IgD-negative memory B cell (primary cell): ENCODE measurements around the gene KRTAP4-6. TPM values are rescaled to one million over a fixed set of nuclear protein-coding genes. Genes with fewer than 3 reads are reported as not detected.
"Not testable (repeated sequence)": the region's sequence is repeated elsewhere in the genome, so short reads cannot be mapped to it uniquely, and the experiment has no call there.

ENCODE experiments used
- H3K27ac Mint-ChIP-seq, 3 donors: one replicate each; pipeline ENCODE4 v1.8.0; 2020 to 2022; ENCODE audit warnings: mild to moderate bottlenecking in 3 of 3, mixed read lengths in 3 of 3, moderate library complexity in 1 of 3
- H3K27me3 Mint-ChIP-seq: one replicate; pipeline ENCODE4 v1.8.0; 2021; ENCODE audit warnings: mixed read lengths
- H3K36me3 Mint-ChIP-seq: one replicate; pipeline ENCODE4 v1.8.0; 2020; ENCODE audit warnings: mild to moderate bottlenecking, mixed read lengths
- H3K4me1 Mint-ChIP-seq, 3 donors: one replicate each; pipeline ENCODE4 v1.8.0; 2020 to 2022; ENCODE audit warnings: mixed read lengths in 3 of 3, mild to moderate bottlenecking in 1 of 3
- H3K4me3 Mint-ChIP-seq, 4 donors: one replicate each; pipeline ENCODE4 v1.8.0; 2020 to 2022; ENCODE audit warnings: mild to moderate bottlenecking in 4 of 4, mixed read lengths in 4 of 4, moderate library complexity in 3 of 4
- H3K9me3 Mint-ChIP-seq, 3 donors: one replicate each; pipeline ENCODE4 v1.8.0; 2020 to 2021; ENCODE audit warnings: mixed read lengths in 3 of 3, mild to moderate bottlenecking in 1 of 3
- polyA plus RNA-seq: library from polyadenylated mRNA; unstranded; fragments of 300-500 nt; fragmentation: Illumina TruSeq; gene quantifications from one replicate; pipeline ENCODE4 v1.2.3, GENCODE V29; 2021

The KRTAP4-6 gene
- polyA plus RNA-seq, 1 donor from 2014 or later: not detected

DNA sequence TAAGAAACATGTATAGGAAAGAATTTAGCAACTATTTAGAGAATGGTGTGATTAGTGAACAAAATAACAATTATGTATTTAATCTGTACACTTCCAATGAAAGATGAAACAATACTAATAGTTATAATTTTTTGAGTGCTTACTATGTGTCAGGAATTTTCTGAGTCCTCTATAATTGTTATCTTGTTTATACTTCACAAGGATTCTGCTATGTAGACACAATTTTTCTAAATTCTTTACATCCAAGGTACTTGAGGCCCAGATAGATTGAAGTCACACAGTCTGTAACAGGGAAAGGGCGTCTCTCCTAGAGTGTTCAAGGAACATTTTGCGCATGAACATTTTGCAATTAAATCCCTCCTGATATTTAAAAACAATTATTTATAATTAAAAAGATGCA is 15.3 kb downstream of the KRTAP4-6 start:
- no peak overlapping the region for H3K4me3 Mint-ChIP-seq

DNA sequence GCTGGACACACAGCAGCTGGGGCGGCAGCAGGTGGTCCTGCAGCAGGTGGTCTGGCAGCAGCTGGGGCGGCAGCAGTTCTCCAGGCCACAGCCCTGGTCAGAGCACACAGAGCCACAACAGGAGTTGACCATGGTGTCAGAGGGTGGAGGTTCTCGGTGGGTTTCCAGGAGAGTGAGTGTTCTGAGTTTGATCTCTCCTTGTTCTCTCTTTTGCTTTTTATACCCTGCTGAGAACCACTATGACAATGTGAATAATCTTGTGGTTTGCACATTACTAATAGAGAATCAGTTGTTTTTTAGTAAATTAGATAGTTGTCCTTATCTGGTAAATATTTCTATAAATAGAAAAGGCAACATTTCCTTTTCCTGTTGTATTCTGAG is 16.4 kb downstream of the KRTAP4-6 start, which contains the start of gene KRTAP4-12:
Gene KRTAP4-12, minus strand, starts transcription at position 192 of the 381 bp plus-strand sequence. Its CDS starts 60 bp downstream, at position 132.
- H3K4me3 Mint-ChIP-seq: peak within 1 kb of the TSS in 2 of 4 donors; percentile 1 to 72
- not testable (repeated sequence) for H3K27me3 Mint-ChIP-seq, H3K36me3 Mint-ChIP-seq, H3K9me3 Mint-ChIP-seq
- H3K27ac Mint-ChIP-seq: peak within 1 kb of the TSS in 2 of 3 donors; percentile 10 to 27
- peaks cover 2 to 34% (median 32%) of the 10 kb centered on the region in 3 donors for H3K4me1 Mint-ChIP-seq

More for the DNA sequence above, 15.3 kb downstream of the KRTAP4-6 start:
- Mint-ChIP-seq H3K27ac (no peak overlapping the region), H3K27me3 (peaks cover 5% of the 10 kb centered on the region), H3K4me1 (peaks cover 1 to 34% (median 32%) of the 10 kb centered on the region in 3 donors), H3K9me3 (peaks cover 3 to 7% (median 6%) of the 10 kb centered on the region in 3 donors), H3K36me3 (no peaks in the 10 kb centered on the region)

DNA sequence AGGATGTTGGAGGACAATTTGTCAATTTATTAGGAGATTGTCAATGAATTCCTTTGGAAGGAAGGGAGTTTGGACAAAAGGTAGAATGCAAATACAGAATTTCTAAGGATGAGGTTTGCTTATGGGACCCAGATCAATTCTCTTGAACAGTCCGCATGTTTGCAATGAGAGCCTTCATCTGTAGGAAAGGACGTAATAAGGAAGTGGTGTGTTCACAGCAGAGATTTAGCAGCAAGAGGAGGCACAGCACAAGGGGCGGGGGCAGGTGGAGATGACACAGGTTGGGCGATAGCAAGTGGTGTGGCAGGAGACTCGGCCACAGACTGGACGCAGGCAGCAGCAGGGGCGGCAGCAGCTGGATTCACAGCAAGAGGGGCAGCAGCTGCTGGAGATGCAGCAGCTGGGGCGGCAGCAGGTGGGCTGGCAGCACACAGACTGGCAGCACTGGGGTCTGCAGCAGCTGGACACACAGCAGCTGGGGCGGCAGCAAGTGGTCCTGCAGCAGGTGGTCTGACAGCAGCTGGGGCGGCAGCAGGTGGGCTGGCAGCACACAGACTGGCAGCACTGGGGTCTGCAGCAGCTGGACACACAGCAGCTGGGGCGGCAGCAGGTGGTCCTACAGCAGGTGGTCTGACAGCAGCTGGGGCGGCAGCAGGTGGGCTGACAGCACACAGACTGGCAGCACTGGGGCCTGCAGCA is 16.9 kb downstream of the KRTAP4-6 start:
- peak overlapping the region in 2 of 4 donors; percentile 1 to 72 for H3K4me3 Mint-ChIP-seq
- not testable (repeated sequence) for H3K9me3 Mint-ChIP-seq, H3K27me3 Mint-ChIP-seq, H3K36me3 Mint-ChIP-seq
- H3K4me1 Mint-ChIP-seq: peaks cover 2 to 34% (median 30%) of the 10 kb centered on the region in 3 donors
- peak overlapping the region in 2 of 3 donors; percentile 10 to 27 for H3K27ac Mint-ChIP-seq

DNA sequence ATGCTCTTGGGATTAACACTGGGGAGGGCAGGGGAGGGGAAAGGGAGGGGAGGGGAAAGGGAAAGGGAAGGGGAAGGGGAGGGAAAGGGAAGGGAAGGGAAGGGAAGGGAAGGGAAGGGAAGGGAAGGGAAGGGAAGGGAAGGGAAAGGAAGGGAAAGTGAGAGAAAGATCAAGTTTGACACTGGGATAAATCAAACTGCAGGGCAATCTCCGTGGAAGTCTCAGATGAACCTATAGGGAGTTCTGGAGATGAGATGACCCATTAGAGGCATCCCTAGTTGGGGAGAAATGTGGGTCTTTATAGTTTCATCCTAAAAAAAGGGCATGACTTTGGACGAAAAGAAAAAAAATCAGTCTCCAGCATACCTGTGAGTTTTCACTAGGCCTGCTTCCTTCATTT is 18.6 kb downstream of the KRTAP4-6 start:
- Mint-ChIP-seq H3K36me3 (no peaks in the 10 kb centered on the region), H3K4me1 (peaks cover 2 to 40% (median 31%) of the 10 kb centered on the region in 3 donors), H3K9me3 (peaks cover 0 to 5% (median 5%) of the 10 kb centered on the region in 3 donors), H3K27me3 (peaks cover 10% of the 10 kb centered on the region), H3K27ac (no peak overlapping the region), H3K4me3 (no peak overlapping the region)

DNA sequence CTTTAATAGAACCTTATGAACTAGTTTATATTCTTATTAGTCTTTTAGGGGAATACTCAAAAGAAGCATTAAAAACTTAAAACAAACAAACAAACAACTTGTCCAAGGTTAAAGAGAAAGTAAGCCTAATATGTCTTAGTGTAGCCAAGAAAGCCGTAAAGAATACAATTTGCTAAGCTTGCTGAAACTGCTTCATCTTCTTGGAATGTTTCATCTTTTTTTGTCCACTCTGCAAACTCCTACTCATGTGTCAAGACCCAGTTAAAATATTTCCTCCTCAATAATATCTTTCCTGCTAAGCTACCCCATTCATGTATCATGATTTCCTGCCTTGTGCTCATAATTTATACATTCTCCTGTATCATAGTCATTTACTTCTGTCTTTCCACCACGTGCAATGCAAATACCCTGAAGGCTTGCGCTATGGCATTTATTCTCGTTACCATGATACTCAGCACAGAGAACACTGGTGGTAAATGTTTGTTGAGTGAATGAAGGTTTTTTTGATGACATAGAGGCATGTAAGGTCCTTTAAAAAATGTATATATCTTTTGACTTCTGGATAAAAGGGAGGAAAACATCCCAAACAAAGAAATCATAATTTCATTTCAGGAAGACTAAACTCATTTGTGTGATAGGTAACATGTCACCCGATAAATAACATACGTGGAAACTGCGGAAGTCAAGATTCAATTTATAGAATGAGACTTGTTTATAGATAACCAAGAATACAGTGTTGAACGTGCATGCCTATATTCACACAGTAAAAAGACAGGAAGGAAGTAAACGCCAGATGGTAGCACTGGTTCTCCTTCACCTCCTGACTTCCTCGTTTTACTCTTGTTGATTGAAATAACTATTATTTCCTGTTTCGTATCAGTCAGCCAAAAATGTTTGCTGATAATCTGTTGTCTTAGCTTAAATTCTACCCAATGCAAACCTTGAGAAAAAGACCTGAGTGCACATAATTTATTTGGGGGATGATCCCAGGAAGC is 20.4 kb downstream of the KRTAP4-6 start:
- Mint-ChIP-seq H3K27ac (peak overlapping the region; percentile 89 to 92 (median 89)), H3K27me3 (peaks cover 14% of the 10 kb centered on the region), H3K4me1 (peaks cover 2 to 53% (median 45%) of the 10 kb centered on the region in 3 donors), H3K4me3 (peak overlapping the region in 3 of 4 donors; percentile 30 to 63 (median 59))
- not testable (repeated sequence) for H3K9me3 Mint-ChIP-seq, H3K36me3 Mint-ChIP-seq

DNA sequence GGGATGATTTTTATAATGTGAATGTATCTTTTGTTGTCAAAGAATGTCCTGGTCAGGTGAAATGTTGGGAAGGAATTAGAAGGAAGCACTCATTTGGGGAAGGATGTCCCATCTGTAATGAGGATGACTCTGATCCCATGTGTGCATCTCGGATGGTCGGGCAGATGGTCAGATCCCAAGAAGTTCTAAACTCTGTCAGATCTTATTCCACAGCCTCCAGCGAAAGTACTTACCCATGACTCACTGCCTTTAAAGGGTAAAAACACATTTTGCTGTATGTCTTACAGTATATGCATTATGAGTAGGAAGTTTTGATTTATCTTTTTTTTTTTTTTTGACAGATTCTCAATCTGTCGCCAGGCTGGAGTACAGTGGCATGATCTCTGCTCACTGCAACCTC is 21.6 kb downstream of the KRTAP4-6 start:
- Mint-ChIP-seq H3K4me3 (peak overlapping the region in 2 of 4 donors; percentile 25 to 36), H3K36me3 (no peaks in the 10 kb centered on the region), H3K4me1 (peaks cover 2 to 48% (median 41%) of the 10 kb centered on the region in 3 donors)

DNA sequence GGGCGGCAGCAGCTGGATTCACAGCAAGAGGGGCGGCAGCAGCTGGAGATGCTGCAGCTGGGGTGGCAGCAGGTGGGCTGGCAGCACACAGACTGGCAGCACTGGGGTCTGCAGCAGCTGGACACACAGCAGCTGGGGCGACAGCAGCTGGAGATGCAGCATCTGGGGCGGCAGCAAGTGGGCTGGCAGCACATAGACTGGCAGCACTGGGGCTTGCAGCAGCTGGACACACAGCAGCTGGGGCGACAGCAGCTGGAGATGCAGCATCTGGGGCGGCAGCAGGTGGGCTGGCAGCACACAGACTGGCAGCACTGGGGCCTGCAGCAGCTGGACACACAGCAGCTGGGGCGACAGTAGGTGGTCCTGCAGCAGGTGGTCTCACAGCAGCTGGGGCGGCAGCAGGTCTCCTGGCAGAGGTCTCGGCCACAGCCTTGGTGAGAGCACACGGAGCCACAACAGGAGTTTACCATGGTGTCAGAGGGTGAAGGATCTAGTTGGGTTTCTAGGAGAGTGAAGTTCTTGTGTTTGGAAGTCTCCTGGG is 22.4 kb downstream of the KRTAP4-6 start, which contains the start of gene KRTAP4-11:
Gene KRTAP4-11, minus strand, starts transcription at position 528 of the 541 bp plus-strand sequence. Its CDS starts 58 bp downstream, at position 470.
- not testable (repeated sequence) for H3K27me3 Mint-ChIP-seq, H3K36me3 Mint-ChIP-seq, H3K9me3 Mint-ChIP-seq
- H3K4me1 Mint-ChIP-seq: peaks cover 2 to 43% (median 35%) of the 10 kb centered on the region in 3 donors
- H3K27ac Mint-ChIP-seq: peak within 1 kb of the TSS; percentile 15 to 63 (median 49)
- H3K4me3 Mint-ChIP-seq: peak within 1 kb of the TSS in 2 of 4 donors; percentile 25 to 85

More for the DNA sequence above, 21.6 kb downstream of the KRTAP4-6 start:
- Mint-ChIP-seq H3K9me3 (peaks cover 0 to 7% (median 2%) of the 10 kb centered on the region in 3 donors), H3K27me3 (peaks cover 14% of the 10 kb centered on the region), H3K27ac (peak overlapping the region in 1 of 3 donors; percentile 49)

DNA sequence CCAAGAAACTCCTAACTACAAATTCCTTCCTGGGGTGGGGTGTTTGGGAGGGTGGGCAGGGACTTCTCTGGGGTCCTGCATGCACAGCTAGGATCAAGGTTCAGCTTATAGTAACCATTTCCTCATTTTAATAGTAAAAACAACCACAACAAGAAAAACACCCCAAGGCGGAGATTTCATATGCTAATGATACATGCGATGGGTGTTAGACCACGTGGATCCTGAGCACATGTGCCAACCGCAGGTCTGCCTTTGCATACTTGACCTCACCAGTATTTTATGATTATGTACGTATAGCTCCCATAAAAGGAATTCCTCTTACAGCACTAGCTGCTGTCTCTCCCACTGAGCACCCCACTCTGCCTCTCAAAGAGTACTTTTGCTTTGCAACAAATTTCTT is 24.0 kb downstream of the KRTAP4-6 start:
- H3K4me1 Mint-ChIP-seq: peaks cover 2 to 39% (median 32%) of the 10 kb centered on the region in 3 donors

DNA sequence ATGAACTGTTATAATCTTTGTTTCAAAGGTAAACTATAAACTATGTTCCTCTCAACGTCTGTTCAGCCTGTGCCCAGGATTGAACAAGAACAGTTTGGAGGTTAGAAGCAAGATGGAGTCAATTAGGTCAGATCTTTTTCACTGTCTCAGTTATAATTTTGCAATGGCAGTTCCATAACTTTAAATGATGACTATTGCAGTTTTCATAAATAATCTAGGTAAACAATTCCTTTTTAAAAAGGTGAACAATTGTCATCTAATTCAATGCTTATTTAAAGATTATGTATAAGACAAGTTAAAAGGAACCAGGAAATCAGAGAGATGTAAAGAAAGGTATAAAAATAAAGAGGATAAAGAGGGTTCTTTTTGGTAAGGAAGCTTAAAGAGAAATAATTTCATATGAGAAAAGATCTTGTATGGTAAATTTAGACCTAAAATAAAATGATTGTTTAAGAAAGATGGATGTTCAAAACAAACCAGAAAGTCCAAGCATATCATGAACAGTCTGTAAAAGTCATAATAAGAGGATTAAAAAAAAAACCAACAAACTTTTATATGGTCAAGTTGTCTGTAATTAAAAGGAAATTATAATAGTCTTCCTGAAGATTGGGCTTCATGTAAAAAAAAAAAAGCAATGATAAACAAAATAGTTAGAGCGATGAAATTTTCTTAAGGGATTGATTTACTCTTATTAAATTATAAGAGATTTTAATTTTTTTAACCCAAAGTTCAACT is 29.0 kb downstream of the KRTAP4-6 start:
- Mint-ChIP-seq H3K4me1 (peaks cover 0 to 41% (median 32%) of the 10 kb centered on the region in 3 donors), H3K4me3 (no peak overlapping the region), H3K27me3 (peaks cover 2% of the 10 kb centered on the region), H3K9me3 (peaks cover 0 to 2% (median 2%) of the 10 kb centered on the region in 3 donors), H3K27ac (no peak overlapping the region), H3K36me3 (no peaks in the 10 kb centered on the region)

More for the DNA sequence above, 24.0 kb downstream of the KRTAP4-6 start:
- Mint-ChIP-seq H3K9me3 (peaks cover 0 to 7% (median 0%) of the 10 kb centered on the region in 3 donors), H3K36me3 (no peaks in the 10 kb centered on the region), H3K27me3 (peaks cover 9% of the 10 kb centered on the region), H3K27ac (peak overlapping the region; percentile 37 to 90 (median 89)), H3K4me3 (peak overlapping the region in 3 of 4 donors; percentile 1 to 56 (median 44))

DNA sequence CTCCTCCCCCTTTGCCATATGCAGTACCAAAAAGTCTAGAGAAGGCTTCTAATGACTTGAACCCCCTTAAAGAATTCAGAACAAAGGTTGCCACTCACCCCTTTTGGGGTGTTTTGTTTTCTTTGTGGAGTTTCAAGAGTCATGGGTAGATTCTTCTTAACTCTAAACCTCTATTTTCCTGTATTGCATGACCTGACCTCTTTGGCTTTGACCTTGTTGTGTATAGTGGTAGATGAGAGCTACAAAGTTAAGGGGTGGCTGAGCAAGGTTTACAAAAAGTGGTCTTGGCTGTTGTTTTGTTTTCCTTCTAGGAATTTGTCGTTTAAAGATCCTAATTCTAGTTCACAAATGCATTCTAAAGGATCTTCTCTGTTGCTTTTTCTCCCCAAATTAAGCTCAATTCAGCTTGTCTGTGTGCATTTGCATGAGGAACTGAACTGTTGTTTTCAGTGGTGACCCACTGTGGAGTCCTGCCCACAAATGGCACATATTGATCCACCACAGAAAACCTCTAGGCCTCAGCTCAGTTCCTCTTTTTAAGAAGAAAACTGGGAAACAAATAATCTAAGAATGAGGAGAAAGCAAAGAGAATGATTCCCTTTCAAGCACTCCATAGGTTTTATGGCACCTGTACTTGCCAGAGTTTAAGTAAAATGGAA is 31.5 kb downstream of the KRTAP4-6 start:
- H3K36me3 Mint-ChIP-seq, H3K9me3 Mint-ChIP-seq, H3K27me3 Mint-ChIP-seq: not testable (repeated sequence)
- Mint-ChIP-seq H3K4me3 (peak overlapping the region in 3 of 4 donors; percentile 80 to 88 (median 84)), H3K27ac (peak overlapping the region in 2 of 3 donors; percentile 75 to 94), H3K4me1 (peaks cover 0 to 26% (median 21%) of the 10 kb centered on the region in 3 donors)

DNA sequence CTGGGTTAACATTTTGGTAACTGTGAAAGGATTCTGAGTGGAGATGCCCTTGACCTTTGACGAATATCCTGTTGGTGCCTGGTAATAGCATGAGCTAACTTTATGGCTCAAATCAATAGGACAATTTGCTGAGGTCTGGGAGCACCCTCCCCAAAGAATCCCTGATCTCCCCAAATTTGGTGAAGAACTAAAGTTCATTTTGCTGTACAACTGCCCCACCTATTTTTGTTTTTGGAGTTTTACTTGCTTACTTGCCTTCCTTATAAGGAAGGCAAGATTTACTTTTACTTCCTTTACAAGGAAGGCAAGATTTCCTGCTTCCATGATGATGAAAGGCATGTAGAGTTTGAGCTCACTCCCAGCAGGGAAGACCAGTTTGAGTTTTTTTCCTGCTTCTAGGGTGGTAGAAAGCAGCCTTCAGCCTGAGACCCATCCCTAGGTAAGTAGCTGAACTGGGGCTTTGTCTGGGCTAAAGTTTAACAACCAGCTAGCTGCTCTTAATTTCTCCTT is 32.3 kb downstream of the KRTAP4-6 start:
- Mint-ChIP-seq H3K36me3 (no peaks in the 10 kb centered on the region), H3K4me1 (peaks cover 0 to 26% (median 21%) of the 10 kb centered on the region in 3 donors), H3K4me3 (peak overlapping the region in 3 of 4 donors; percentile 80 to 88 (median 84)), H3K27me3 (peaks cover 8% of the 10 kb centered on the region), H3K9me3 (peaks cover 0 to 3% (median 2%) of the 10 kb centered on the region in 3 donors), H3K27ac (peak overlapping the region in 2 of 3 donors; percentile 75 to 94)

DNA sequence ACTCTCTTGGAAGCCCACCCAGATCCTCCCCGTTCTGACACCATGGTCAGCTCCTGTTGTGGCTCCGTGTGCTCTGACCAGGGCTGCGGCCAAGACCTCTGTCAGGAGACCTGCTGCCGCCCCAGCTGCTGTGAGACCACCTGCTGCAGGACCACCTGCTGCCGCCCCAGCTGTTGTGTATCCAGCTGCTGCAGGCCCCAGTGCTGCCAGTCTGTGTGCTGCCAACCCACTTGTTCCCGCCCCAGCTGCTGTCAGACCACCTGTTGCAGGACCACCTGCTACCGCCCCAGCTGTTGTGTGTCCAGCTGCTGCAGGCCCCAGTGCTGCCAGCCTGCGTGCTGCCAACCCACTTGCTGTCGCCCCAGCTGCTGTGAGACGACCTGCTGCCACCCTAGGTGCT is 35.0 kb downstream of the KRTAP4-6 start, which contains the start of gene KRTAP4-9:
Gene KRTAP4-9, plus strand, starts transcription at position 43 of the 400 bp plus-strand sequence. Its CDS starts 0 bp downstream, at position 43.
- not testable (repeated sequence) for H3K9me3 Mint-ChIP-seq, H3K4me3 Mint-ChIP-seq, H3K36me3 Mint-ChIP-seq, H3K27me3 Mint-ChIP-seq
- Mint-ChIP-seq H3K27ac (peak within 1 kb of the TSS in 1 of 3 donors; percentile 46), H3K4me1 (peaks cover 0 to 24% (median 21%) of the 10 kb centered on the region in 3 donors)

DNA sequence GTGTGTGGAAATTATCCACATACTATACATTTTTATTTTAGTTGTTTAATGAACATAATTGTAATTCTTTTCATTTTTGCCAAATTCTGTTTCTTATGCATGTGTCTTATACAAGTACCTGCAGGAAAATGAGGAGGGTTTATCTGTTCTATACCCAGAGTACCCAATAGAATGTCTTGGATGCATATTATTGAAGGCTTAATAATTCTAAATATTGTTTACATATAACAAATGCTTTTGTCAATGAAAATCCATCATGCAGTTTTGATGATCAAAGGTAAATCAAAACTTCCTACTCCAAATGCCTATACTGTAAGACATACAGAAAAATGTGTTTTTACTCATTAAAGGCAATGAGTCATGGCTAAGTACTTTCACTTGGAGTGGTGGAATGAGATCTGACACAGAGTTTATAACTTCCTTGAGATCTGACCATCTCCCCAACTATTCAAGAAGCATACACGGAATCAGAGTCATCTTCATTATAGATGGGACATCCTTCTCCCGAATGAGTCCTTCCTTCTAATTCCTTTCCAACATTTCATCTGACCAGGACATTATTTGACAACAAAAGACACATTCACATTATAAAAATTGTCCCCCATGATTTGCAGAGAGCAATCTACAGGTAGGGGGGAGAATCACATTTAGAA is 35.8 kb downstream of the KRTAP4-6 start:
- not testable (repeated sequence) for H3K4me3 Mint-ChIP-seq, H3K9me3 Mint-ChIP-seq, H3K36me3 Mint-ChIP-seq, H3K27ac Mint-ChIP-seq
- peaks cover 15% of the 10 kb centered on the region for H3K27me3 Mint-ChIP-seq
- H3K4me1 Mint-ChIP-seq: peaks cover 0 to 25% (median 25%) of the 10 kb centered on the region in 3 donors
